Stimulated activated naive CD4-positive, alpha-beta T cell (primary cell): ENCODE measurements around the gene POLR3A.

ENCODE experiments used
- DNase-seq, 6 experiments: peaks; one replicate each; lab custom pipeline; 2025; lab: John Stamatoyannopoulos, UW

The POLR3A gene

GRCh38 chr10:77977934-77978333 is 51.4 kb downstream of the POLR3A start:
- no peak for DNase-seq

GRCh38 chr10:77977016-77977415 is 52.3 kb downstream of the POLR3A start:
- no peak for DNase-seq

- no peak for DNase-seq
Observed at GRCh38 chr10:77975086-77975666, 54.1 kb downstream of the POLR3A start.

- no peak for DNase-seq
Observed at GRCh38 chr10:77974396-77975074, 54.8 kb downstream of the POLR3A start.

GRCh38 chr10:77973276-77973675 is 56.0 kb downstream of the POLR3A start:
- no peak for DNase-seq

- no peak for DNase-seq
Observed at GRCh38 chr10:77972148-77972547, 57.2 kb downstream of the POLR3A start.

GRCh38 chr10:77971804-77972144 is 57.5 kb downstream of the POLR3A start:
- no peak for DNase-seq

GRCh38 chr10:77970869-77971803 is 58.2 kb downstream of the POLR3A start:
- DNase-seq, result no peak

GRCh38 chr10:77969114-77969513 is 60.2 kb downstream of the POLR3A start:
- DNase-seq, result no peak

GRCh38 chr10:77967611-77968022 is 61.7 kb downstream of the POLR3A start:
- no peak for DNase-seq

- DNase-seq, result no peak
Observed at GRCh38 chr10:77965294-77965693, 64.0 kb downstream of the POLR3A start.

- DNase-seq, result no peak
Observed at GRCh38 chr10:77964811-77965210, 64.5 kb downstream of the POLR3A start.

- no peak for DNase-seq
Observed at GRCh38 chr10:77963901-77964300, 65.4 kb downstream of the POLR3A start.

GRCh38 chr10:77962350-77963146 is 66.8 kb downstream of the POLR3A start:
- no peak for DNase-seq

GRCh38 chr10:77961668-77962067 is 67.6 kb downstream of the POLR3A start:
- no peak for DNase-seq

- no peak for DNase-seq
Observed at GRCh38 chr10:77960829-77961329, 68.4 kb downstream of the POLR3A start.

- DNase-seq, result no peak
Observed at GRCh38 chr10:77959887-77960455, 69.3 kb downstream of the POLR3A start.

GRCh38 chr10:77959384-77959783 is 69.9 kb downstream of the POLR3A start:
- DNase-seq, result no peak

- DNase-seq, result no peak
Observed at GRCh38 chr10:77955136-77955535, 74.2 kb downstream of the POLR3A start.

- DNase-seq, result no peak
Observed at GRCh38 chr10:77949167-77949566, 80.1 kb downstream of the POLR3A start.

GRCh38 chr10:77946084-77946483 is 83.2 kb downstream of the POLR3A start:
- no peak for DNase-seq

- DNase-seq, result no peak
Observed at GRCh38 chr10:77944519-77944918, 84.8 kb downstream of the POLR3A start.
